ENCODE results near the gene TMEM17.

- TF ChIP-seq EZH2phosphoT487 (IDR thresholded peaks at IDR 0.05; ENCODE audit: borderline replicate concordance, low read length) (no peak), CTCF (IDR thresholded peaks at IDR 0.05; ENCODE audit: low read depth, low read length, poor library complexity, severe bottlenecking) (no peak)
Measured at GRCh38 chr2:62505109-62505749, 766 bp downstream of the TMEM17 start.
